GM12874 (cell line): Measurements from ENCODE around the gene FEN1.

Experiments
- TF ChIP-seq, protein P1 (sequence below): IDR thresholded peaks from 2 replicates; pipeline ENCODE4 v1.5.1; 2011; ENCODE audit warnings: low read depth, mild to moderate bottlenecking, control low read depth, low read length, moderate library complexity; ENCODE audit not compliant: insufficient read depth

The FEN1 gene

GRCh38 chr11:61783717-61784505, 8.8 kb upstream of the FEN1 start:
- TF ChIP-seq, protein P1, sequence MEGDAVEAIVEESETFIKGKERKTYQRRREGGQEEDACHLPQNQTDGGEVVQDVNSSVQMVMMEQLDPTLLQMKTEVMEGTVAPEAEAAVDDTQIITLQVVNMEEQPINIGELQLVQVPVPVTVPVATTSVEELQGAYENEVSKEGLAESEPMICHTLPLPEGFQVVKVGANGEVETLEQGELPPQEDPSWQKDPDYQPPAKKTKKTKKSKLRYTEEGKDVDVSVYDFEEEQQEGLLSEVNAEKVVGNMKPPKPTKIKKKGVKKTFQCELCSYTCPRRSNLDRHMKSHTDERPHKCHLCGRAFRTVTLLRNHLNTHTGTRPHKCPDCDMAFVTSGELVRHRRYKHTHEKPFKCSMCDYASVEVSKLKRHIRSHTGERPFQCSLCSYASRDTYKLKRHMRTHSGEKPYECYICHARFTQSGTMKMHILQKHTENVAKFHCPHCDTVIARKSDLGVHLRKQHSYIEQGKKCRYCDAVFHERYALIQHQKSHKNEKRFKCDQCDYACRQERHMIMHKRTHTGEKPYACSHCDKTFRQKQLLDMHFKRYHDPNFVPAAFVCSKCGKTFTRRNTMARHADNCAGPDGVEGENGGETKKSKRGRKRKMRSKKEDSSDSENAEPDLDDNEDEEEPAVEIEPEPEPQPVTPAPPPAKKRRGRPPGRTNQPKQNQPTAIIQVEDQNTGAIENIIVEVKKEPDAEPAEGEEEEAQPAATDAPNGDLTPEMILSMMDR: no peak

DNA sequence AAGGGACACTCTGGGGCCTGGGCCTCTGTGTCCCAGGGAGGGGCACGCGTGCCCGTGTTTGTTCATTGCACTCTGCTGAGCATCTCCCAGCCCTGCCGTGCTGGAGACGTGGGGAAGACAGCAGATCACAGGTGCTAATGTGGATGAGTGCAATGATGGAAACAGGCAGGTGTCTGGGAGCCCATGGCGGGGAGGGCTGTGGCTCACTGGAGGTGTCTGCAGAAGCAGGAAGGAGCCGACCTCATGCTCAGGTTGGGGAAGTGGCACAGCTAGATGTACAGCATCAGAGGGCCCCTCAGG, 8.3 kb upstream of the FEN1 start:
- TF ChIP-seq, protein P1: no peak

DNA sequence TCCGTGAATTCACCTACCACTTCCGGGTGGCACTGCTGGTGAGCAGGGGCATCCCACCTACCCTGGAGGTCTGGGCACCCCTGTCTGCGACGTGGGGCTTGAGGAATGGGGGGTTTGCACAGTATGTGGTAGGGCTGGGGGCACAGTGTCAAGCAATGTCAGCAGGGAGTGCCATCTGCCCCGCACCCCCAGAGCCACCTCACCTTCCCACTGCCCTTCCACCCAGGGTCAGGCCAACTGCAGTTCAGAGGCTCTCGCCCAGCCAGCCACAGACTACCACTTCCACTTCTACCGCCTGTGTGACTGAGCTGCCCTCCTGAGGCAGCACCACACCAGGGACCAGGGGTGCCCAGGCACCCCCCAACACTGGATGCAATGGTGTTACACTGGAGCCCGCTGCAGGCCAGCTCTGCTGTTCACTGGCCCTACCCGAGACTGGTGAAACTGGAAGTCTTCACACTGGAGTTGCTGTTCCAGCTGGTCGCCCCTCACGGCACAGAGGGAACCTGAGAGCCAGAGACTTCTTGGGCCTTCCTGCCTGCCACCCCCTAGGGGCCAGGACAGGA, 6.8 kb upstream of the FEN1 start:
- TF ChIP-seq, protein P1: no peak

DNA sequence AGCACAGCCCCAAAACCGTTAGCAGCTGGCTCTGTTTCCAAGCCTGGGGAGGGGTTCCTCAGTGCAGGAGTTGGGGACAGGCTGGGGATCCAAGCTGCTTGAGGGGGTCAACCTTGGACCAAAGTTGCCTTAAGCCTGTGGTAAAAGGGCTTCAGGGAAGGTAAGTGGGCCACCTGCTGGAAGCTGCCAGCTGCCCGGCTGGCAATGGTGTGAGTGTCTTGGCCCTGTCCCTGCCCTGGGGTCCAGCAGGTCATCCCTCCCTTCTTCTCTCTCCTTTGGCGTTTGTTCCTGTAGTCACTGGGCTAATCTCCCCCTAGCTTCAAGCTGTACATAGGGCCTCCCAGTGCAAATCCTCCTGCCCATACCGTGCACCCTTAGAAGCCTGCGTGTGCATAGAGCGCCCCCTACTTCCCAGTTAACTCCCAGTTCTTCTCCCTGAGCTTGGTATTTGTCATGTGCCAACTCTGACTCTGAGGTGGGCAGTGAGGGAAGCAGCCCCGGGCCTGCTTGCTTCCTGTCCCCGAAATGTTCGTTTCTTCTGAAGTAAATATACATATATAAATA, 4.7 kb upstream of the FEN1 start:
- TF ChIP-seq, protein P1: peak; percentile 35; the same call in 1 of the 2 replicates

GRCh38 chr11:61791737-61792309, 888 bp upstream of the FEN1 start:
- TF ChIP-seq, protein P1: no peak

GRCh38 chr11:61793083-61793828, 545 bp downstream of the FEN1 start:
- TF ChIP-seq, protein P1: no peak

GRCh38 chr11:61793829-61794204, 1.1 kb downstream of the FEN1 start:
- TF ChIP-seq, protein P1: no peak
